DND-41 (cell line): Measurements from ENCODE around the gene RORB.

ENCODE experiments used
- CTCF ChIP-seq: IDR thresholded peaks from 2 replicates; pipeline ENCODE4 v1.5.1; 2012; ENCODE audit warnings: borderline replicate concordance, low read length, moderate library complexity, mild to moderate bottlenecking; ENCODE audit not compliant: poor library complexity, severe bottlenecking; ENCODE audit errors: extremely low read depth
- EZH2 ChIP-seq: IDR thresholded peaks from 3 replicates; pipeline ENCODE4 v1.6.1; 2012; ENCODE audit warnings: borderline replicate concordance, low read depth, mild to moderate bottlenecking, moderate library complexity, low read length, inconsistent platforms; ENCODE audit not compliant: severe bottlenecking

DNA sequence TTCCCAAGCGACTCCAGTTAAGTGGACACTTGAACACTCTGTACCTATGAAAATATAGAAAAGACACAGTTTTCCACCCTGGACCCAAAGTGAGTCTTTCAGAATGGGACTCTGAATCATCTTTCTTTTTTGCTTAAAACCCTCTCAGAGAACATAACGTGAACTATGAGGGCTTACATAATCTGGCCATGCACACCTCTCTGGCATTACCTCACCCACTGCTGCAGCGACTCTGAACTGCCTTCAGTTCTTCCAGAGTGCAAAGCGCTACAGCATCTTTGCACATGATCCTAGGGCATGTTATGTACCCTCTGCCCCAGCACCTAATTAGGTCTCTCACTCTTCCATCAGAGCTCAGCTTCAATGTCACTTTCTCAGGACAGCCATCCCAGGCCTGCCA, 186.2 kb downstream of the RORB start:
- TF ChIP-seq CTCF (no peak), EZH2 (no peak)
